Endothelial cell of umbilical vein (primary cell): ENCODE results near the gene BIK. TPM values are rescaled to one million over a fixed set of nuclear protein-coding genes. Genes with fewer than 3 reads are reported as not detected.
A peak's percentile ranks its signal among the peaks of the same experiment; 100 is the strongest.

Source experiments
- BruUV-seq: library from RNA; stranded (reverse); fragments of 400-500 nt; replicated peaks from 2 replicates; lab custom pipeline; 2021; lab: Mats Ljungman, UMichigan
- CTCF ChIA-PET: fragments of 300-600, 350-600 bp; sonication (Branson Sonifier 250); formaldehyde crosslinking; loops from one replicate; lab custom pipeline; 2021; ENCODE audit warnings: antibody characterized with exemption, inconsistent platforms; lab: Charles Lee
- POLR2A ChIA-PET: fragments of 300-600, 350-600 bp; sonication (Branson Sonifier 250); formaldehyde crosslinking; loops from one replicate; lab custom pipeline; 2021; ENCODE audit warnings: antibody characterized with exemption, inconsistent platforms; lab: Charles Lee
- DNase-seq: peaks from one replicate; pipeline ENCODE4 v3.0.0-alpha.2; 2011; ENCODE audit warnings: low read depth, low spot score
- FAIRE-seq: peaks from 2 replicates; lab custom pipeline; 2011; peaks lifted over from hg19 to GRCh38; lab: Jason Lieb, UNC
- H2AFZ ChIP-seq: 2 replicates; pipeline ENCODE4 v1.6.0; 2012; ENCODE audit warnings: low read depth, low read length, control low read depth, inconsistent platforms
- H3K27ac ChIP-seq: 2 replicates; pipeline ENCODE4 v1.5.1; 2011; ENCODE audit warnings: low read depth, mild to moderate bottlenecking, control low read depth, low read length, moderate library complexity; ENCODE audit not compliant: insufficient read depth
- H3K27me3 ChIP-seq, 2 experiments: 2 replicates each; pipeline versions ENCODE4 v1.6.0 to v1.6.1; 2011; ENCODE audit warnings: low read length in 2 of 2, mixed read lengths in 1 of 2; ENCODE audit not compliant: control insufficient read depth in 2 of 2, insufficient read depth in 2 of 2
- H3K36me3 ChIP-seq, 2 experiments: 2 replicates in 1 of 2; 3 replicates in 1 of 2; pipeline ENCODE4 v1.5.1; 2011; ENCODE audit warnings: low read length in 2 of 2, mild to moderate bottlenecking in 1 of 2, moderate library complexity in 1 of 2; ENCODE audit not compliant: control insufficient read depth in 2 of 2, insufficient read depth in 2 of 2; ENCODE audit errors: extremely low read depth in 1 of 2
- H3K4me1 ChIP-seq: 3 replicates; pipeline ENCODE4 v1.5.1; 2011; ENCODE audit warnings: mild to moderate bottlenecking, low read length; ENCODE audit not compliant: control insufficient read depth, insufficient read depth; ENCODE audit errors: extremely low read depth
- H3K4me2 ChIP-seq: 2 replicates; pipeline ENCODE4 v1.6.1; 2011; ENCODE audit warnings: low read length, control low read depth, mixed read lengths; ENCODE audit not compliant: insufficient read depth
- H3K4me3 ChIP-seq, 3 experiments: fragments of 200-600 bp in 1 of 3; sonication (generic), shearing (Covaris generic) in 1 of 3; replicated peaks in 1 of 3; 2 replicates each; pipeline ENCODE4 v1.5.1; 2011 to 2016; ENCODE audit warnings: control low read depth in 3 of 3, low read length in 3 of 3, mild to moderate bottlenecking in 2 of 3, inconsistent platforms in 1 of 3, low read depth in 1 of 3, moderate library complexity in 1 of 3; ENCODE audit not compliant: insufficient read depth in 1 of 3
- H3K79me2 ChIP-seq: 2 replicates; pipeline ENCODE4 v1.6.0; 2012; ENCODE audit warnings: low read length, inconsistent platforms; ENCODE audit not compliant: control insufficient read depth, insufficient read depth
- H3K9ac ChIP-seq: replicated peaks from 2 replicates; pipeline ENCODE3; 2011; ENCODE audit warnings: low read length, control low read depth; ENCODE audit not compliant: insufficient read depth; ENCODE audit errors: extremely low read depth
- H3K9me1 ChIP-seq: replicated peaks from 3 replicates; pipeline ENCODE4 v1.6.0; 2011; ENCODE audit warnings: mild to moderate bottlenecking, low read length; ENCODE audit not compliant: control insufficient read depth, insufficient read depth; ENCODE audit errors: extremely low read depth
- H3K9me3 ChIP-seq: replicated peaks from 2 replicates; pipeline ENCODE4 v1.5.1; 2012; ENCODE audit warnings: low read length, inconsistent platforms; ENCODE audit not compliant: control insufficient read depth, insufficient read depth
- H4K20me1 ChIP-seq: replicated peaks from 2 replicates; pipeline ENCODE3; 2011; ENCODE audit warnings: mild to moderate bottlenecking, low read length; ENCODE audit not compliant: control insufficient read depth, insufficient read depth; ENCODE audit errors: extremely low read depth
- EZH2 ChIP-seq: IDR thresholded peaks from 2 replicates; pipeline ENCODE4 v1.6.1; 2012; ENCODE audit warnings: borderline replicate concordance, low read depth, mild to moderate bottlenecking, moderate library complexity, low read length, inconsistent platforms; ENCODE audit not compliant: severe bottlenecking
- FOS ChIP-seq: IDR thresholded peaks from 2 replicates; pipeline ENCODE4 v1.6.1; 2011; ENCODE audit warnings: mild to moderate bottlenecking, low read length, moderate library complexity, borderline replicate concordance; ENCODE audit not compliant: insufficient read depth
- GATA2 ChIP-seq: IDR thresholded peaks from 2 replicates; pipeline ENCODE4 v1.7.0; 2011; ENCODE audit warnings: low read depth, mild to moderate bottlenecking, moderate library complexity, mixed read lengths, low read length; ENCODE audit not compliant: insufficient read length, insufficient read depth
- JUN ChIP-seq: IDR thresholded peaks from 2 replicates; pipeline ENCODE4 v1.6.1; 2011; ENCODE audit warnings: borderline replicate concordance, low read depth; ENCODE audit not compliant: insufficient read length, insufficient read depth
- MAX ChIP-seq: IDR thresholded peaks from 2 replicates; pipeline ENCODE4 v1.6.1; 2011; ENCODE audit not compliant: insufficient read depth, insufficient read length
- MYC ChIP-seq: IDR thresholded peaks from one replicate; pipeline ENCODE4 v1.6.1; 2011; ENCODE audit warnings: mild to moderate bottlenecking, low read depth, low read length
- POLR2A ChIP-seq: IDR thresholded peaks from 2 replicates; pipeline ENCODE4 v1.6.1; 2012; ENCODE audit warnings: low read depth, mild to moderate bottlenecking, control low read depth, low read length
- POLR2AphosphoS5 ChIP-seq: IDR thresholded peaks from 2 replicates; pipeline ENCODE4 v1.6.1; 2012; ENCODE audit warnings: low read depth, mild to moderate bottlenecking, control low read depth, low read length, moderate library complexity; ENCODE audit not compliant: insufficient read depth
- dilution Hi-C: fragments of 300-500 bp; cut with MboI; formaldehyde crosslinking; loops from one replicate; pipeline ENCODE4 v1.15.0; 2019; ENCODE audit warnings: low sequenced_read_pairs; ENCODE audit not compliant: extremely low pct_ligation_motif_present
- intact Hi-C: fragments of 100-400 bp; cut with micrococcal nuclease; formaldehyde crosslinking; loops from one replicate; pipeline ENCODE4 v1.10.0; 2022
- polyA plus RNA-seq, 4 experiments: library from polyadenylated mRNA; depleted of rRNA in 3 of 4; stranded (reverse) in 3 of 4; unstranded in 1 of 4; fragments of >200 nt; gene quantifications; 2 replicates each; pipeline versions ENCODE4 v1.2.1 to v1.2.3, GENCODE V29; 2011 to 2012; ENCODE audit warnings: missing spikeins in 1 of 4
- total RNA-seq: library from RNA; stranded (reverse); gene quantifications from 2 replicates; pipeline ENCODE4 v1.2.3, GENCODE V29; 2021
- TF ChIP-seq, protein P1 (sequence below), 2 donors: IDR thresholded peaks; 1 replicate in 1 of 2; 2 replicates in 1 of 2; pipeline ENCODE4 v1.5.1; 2011; ENCODE audit warnings: low read length in 2 of 2, mild to moderate bottlenecking in 2 of 2, moderate library complexity in 2 of 2, control low read depth in 1 of 2, inconsistent platforms in 1 of 2, low read depth in 1 of 2; ENCODE audit not compliant: insufficient read depth in 1 of 2; ENCODE audit errors: extremely low read depth in 1 of 2

BIK gene
- total and polyA plus RNA-seq, 2 donors (not counting 3 experiments of a cell fraction or from before 2014, with no cell fraction given) = 0.49 to 0.95 TPM

- Histone ChIP-seq H4K20me1 (no peaks in the 10 kb centered on the region), H3K4me2 (no peak overlapping the region), H3K9me3 (no peaks in the 10 kb centered on the region), H2AFZ (peak overlapping the region; percentile 65), H3K9me1 (no peaks in the 10 kb centered on the region), H3K27ac (no peak overlapping the region), H3K27me3 (no peaks in the 10 kb centered on the region), H3K36me3 (no peaks in the 10 kb centered on the region), H3K4me1 (peaks cover 3% of the 10 kb centered on the region), H3K79me2 (no peaks in the 10 kb centered on the region), H3K4me3 (no peak overlapping the region), H3K9ac (no peak overlapping the region)
- no TSS peak for BruUV-seq
- peak; percentile 49 for FAIRE-seq
- DNase-seq = peak; percentile 39
- intact Hi-C loops = no loop called here
- POLR2A ChIA-PET = interaction anchor here (0.7 kb wide), 1 partner anchor 486 kb away, joined by 3 read pairs; no protein-coding TSS in a partner anchor
- TF ChIP-seq MAX (no peak), POLR2A (no peak), EZH2 (no peak), POLR2AphosphoS5 (no peak), FOS (no peak), MYC (no peak), GATA2 (no peak), JUN (no peak)
- TF ChIP-seq, protein P1, sequence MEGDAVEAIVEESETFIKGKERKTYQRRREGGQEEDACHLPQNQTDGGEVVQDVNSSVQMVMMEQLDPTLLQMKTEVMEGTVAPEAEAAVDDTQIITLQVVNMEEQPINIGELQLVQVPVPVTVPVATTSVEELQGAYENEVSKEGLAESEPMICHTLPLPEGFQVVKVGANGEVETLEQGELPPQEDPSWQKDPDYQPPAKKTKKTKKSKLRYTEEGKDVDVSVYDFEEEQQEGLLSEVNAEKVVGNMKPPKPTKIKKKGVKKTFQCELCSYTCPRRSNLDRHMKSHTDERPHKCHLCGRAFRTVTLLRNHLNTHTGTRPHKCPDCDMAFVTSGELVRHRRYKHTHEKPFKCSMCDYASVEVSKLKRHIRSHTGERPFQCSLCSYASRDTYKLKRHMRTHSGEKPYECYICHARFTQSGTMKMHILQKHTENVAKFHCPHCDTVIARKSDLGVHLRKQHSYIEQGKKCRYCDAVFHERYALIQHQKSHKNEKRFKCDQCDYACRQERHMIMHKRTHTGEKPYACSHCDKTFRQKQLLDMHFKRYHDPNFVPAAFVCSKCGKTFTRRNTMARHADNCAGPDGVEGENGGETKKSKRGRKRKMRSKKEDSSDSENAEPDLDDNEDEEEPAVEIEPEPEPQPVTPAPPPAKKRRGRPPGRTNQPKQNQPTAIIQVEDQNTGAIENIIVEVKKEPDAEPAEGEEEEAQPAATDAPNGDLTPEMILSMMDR (IDR thresholded peaks at IDR 0.05; ENCODE audit: extremely low read depth in 1 of 2, insufficient read depth in 1 of 2, low read depth in 1 of 2, low read length in 2 of 2) = no peak
- CTCF ChIA-PET = interaction anchor here (0.6 to 1.6 kb wide), 6 partner anchors 11 to 395 kb away, joined by 3 to 5 read pairs (median 3); no protein-coding TSS in a partner anchor
- dilution Hi-C loops = no loop called here
Measured at GRCh38 chr22:43101306-43101705, 9.2 kb upstream of the BIK start.
